GM18861 (cell line): ENCODE data around the gene SORCS1.

Experiments
- ATAC-seq: cut with Tn5 transposase; IDR thresholded peaks from one replicate; pipeline ENCODE4 v1.9.1; 2021; ENCODE audit not compliant: unreplicated experiment

The SORCS1 gene

DNA sequence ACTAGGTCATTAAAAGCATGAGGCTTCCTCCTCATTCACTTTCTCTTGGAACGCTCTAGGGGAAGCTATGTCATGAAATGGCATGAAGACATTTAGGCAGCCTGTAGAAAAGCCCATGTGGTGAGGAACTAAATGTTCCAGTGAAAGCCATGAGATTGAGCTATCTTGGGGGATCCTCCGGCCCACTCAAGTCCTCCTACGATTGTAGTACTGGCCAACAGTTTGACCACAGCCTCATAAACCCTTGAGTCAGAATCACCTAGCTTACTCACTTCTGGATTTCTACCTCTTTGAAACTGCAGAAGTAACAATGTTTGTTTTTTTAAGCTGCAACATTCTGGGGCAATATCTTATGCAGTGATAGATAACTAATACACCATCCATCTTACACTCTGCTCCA is 605.1 kb downstream of the SORCS1 start:
- ATAC-seq, result no peak

DNA sequence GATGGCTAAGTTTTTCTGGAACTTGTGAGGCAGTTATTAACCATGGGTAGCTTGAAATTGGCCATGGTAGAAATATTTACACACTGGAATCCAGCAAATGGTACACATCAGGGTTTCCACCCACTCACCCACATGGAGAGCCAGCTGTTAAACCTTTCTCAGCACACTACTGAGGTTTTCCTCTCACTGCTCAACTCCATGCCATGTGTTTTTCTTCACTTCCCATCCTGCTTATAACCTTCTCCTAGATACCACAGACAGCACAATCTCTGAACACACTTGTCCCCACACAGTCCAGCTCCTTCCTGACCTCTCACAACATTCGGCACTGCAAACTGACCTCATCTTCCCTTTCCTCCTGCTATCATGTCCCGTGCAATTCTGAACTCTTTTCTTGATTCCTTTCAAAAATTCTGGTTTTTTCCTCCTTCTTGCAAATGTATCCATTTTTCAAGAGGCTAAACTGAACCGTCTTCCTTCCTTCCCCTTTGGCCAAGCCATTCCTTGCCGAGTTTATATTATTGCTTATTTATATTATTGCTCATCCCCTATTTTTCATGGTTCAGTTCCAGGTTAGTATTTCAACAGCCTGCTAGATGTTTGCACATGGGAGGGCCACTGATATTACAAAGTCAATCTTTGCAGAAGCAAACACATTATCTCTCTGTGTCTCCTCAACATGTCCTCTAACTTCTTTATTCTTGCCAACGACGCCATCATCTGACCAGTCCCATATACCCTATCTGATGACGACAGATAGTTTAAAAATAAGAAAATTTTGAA is 606.4 kb downstream of the SORCS1 start:
- ATAC-seq, result no peak

DNA sequence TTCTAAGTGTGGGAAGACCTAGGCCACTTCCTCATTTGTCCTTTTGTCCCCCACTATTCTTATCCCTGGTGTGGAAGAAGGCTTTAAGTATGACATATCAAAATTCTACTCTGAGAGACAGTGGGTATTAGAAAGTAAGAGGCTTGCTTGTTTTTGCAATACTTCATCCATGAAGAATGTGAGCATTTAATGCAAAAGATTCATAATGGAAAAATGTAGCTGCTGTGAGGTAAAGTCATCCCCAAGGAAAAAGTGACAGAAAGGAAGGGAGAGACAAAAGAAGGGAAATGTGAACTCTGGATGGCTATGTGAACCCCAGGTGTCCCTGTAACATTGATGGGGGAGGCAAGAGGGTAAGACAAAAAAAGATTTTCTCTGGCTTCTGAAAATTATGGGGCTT is 607.5 kb downstream of the SORCS1 start:
- no peak for ATAC-seq

DNA sequence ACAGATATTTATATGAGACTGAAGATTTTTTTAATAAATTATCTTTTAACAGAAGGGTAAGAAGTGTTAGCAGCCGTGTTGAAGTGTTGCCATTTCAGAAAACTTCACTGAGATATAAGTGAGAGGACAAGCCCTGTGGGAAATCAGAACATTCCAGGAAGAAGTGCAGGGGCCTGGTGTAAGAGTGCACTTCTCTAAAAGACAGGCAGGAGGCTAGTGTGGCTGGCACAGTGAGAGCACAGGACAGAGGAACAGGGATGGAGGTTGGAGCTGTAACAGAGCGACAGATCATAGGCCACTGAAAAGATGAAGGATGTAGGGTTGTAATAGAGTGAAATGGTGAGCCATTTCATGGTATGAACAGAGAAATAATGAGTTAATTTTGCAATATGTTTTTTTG is 608.9 kb downstream of the SORCS1 start:
- ATAC-seq, result no peak

DNA sequence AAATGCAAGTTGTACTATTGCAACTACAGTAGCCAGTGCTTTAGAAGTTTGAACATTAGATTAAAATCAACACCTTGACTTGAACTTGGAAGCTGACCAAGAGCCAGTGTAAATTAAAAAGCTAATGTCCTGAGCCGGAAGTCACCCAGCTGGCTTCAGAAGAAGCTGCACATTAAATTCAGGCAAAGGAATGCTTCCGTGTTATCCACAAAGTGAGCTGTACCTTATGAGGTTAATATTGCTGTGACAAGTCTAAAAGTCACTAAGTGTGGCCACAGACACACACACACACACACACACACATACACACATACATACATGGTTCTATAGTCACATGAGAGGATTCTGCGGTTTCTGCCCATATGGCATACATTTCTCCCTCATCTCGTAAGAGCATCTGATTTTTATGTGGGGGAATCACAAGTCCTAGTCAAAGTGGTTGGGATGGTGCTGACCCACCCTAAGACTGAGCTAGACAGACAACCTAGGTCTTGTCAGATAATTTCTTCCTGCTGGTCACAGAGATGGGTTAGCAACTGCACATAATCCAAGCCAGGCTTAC is 612.9 kb downstream of the SORCS1 start:
- ATAC-seq, result no peak

DNA sequence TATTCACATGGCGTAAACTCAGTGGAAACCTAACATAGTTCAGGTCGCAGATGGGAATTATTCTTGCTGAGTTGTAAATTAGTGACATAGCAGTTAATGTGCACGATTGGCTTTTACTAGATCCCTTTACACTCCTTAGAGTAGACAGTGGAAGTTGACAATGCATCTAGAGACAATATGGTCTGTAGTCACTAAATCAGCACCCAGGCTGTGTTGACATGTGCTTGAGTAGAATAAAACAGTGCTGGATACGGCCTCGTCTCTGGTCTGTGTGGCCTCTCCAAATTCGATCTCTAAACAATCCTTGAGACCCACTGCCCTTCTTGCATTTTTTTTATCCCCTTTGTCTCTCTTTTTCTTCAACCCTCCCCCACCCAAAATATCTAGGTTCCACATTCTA is 615.7 kb downstream of the SORCS1 start:
- no peak for ATAC-seq

DNA sequence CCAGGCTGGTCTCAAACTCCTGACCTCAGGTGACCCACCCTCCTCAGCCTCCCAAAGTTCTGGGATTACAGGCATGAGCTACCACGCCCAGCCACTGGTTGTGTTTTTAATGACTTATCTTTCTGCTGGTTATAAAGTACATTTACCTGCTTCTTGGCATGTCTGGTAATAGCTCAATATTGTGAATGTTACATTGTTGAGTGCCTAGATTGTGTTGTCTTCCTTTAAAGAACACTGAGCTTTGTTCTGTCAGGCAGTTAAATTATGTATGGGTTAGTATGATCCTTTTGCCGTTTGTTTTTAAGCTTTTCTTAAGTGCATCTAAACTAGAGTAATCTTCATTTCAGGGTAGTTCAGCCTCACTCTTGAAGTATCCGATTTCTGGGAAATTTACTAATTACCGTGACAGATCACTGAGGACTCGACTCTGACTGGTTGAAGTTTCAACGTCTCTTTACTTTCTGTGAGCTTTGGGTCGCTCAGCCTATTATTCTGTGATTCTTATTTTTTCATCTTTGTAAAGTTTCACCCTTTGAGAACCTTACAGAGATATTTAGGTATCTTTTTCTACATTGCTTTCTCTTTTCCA is 617.4 kb downstream of the SORCS1 start:
- ATAC-seq, result no peak

DNA sequence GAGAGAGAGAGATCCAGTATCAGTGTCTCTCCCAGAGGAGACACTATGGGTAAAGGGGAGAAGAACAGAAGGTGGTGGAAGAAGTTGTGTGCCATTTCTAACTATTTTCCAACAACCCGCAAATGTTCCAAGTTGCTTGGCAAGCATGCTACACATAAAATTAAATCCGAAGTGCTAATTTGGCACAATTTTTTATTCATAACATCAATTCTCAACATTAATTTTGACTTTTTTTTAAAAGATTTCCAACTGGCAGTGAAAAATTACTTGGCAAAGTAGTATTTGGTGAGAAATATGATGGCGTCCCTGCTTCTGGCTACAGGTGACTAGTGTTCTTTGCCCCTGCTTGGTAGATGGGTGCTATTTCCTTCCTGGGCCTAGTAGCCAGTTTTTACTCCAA is 622.0 kb downstream of the SORCS1 start:
- no peak for ATAC-seq

DNA sequence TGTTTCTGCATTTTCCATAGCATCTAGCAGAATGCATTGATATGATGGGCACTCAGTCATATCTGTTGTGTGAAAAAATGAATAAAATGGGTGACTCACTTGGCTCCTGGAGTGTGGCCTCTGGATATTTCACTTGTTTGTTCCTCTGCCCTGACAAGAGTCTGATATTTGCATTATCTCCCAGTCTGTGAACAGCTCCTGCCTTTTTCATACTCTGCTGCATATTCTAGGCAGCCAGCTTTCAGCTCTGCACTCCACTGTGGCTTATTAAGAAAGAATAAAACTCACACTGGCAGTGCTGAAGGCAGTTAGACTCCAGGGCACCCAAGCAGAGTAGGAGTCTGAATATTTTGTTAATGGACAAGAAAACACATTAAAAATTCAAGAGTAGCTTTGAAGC is 623.9 kb downstream of the SORCS1 start:
- no peak for ATAC-seq

DNA sequence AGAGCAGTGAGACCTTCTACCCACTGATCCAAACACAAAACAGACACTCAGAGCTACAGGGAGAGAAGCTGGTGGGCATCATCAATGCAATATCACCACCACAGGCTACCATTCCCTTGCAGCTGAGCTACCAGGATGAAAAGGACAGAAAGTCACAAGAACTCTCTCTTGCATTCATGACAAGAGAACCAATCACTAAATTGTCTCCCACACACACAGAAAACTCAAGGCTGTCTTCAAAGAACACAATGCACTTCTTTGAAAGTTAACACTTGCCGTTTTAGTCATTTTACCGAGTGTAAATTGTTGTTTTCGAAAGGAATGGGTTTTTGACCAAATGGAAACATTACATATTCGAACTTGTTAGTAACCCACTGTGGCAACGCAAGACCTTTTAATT is 626.6 kb downstream of the SORCS1 start:
- no peak for ATAC-seq

DNA sequence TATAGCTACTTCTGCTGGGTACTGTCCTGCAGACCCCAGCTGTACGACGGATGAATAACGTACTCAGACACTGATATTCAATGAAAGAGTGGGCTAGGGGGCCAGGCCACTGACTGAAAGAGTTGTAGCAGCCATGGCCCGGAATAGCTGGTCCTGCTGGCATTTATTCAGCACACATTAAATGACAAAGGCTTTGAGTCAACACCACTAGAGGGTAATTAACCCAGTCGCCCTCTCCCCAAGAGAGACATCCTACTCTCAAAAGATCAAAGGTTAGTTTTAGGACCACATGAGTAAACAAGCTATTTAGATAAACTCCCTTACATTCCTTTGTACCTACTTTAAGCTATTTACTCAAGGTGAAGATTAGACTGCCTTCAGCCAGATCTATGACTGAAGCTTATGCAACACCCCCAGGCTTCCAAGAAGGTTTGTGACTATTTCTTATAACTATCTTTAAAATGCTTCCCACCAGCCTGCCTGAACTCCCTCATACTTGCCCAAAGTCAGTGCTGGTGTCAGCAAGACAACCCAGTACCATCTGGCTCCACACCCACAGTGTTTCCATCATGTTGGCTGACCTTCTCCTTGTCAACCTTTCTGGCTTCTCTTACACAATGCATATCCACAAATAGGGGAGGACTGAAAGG is 629.1 kb downstream of the SORCS1 start:
- no peak for ATAC-seq

DNA sequence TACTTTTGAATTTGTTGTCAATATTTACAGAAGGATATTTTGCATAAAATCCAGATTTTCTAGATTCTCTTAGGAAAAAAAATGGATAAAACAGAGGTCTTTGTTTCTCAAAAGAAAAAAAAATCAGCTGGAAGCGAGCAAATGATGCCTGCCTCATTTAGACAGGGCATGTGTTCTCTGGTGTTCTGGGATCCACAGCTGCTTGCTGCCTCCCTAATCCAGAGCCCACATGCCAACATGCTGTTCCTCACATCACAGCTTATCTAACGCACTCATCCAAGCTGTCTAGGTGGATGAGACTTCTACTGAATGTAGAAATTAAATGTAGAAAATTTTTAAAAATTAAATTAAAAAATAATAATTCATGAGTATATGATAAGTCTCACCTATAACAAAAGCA is 630.1 kb downstream of the SORCS1 start:
- ATAC-seq, result no peak

DNA sequence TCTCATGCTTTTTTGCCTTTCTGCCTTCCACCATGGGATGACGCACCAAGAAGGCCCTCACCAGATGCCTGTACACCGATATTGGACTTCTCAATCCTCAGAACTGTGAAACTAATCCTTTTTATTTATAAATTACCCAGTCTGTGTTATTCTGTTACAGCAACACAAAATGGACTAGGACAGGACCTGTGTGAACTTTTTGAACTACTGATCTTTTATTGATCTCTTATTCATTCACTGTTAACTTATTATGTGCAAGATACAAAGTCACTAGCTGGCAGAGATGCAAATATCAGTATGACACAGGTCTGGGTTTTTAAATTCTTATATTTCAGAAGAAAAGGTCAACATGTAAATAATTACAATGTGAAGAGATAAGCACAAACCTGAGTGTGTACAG is 635.8 kb downstream of the SORCS1 start:
- no peak for ATAC-seq

DNA sequence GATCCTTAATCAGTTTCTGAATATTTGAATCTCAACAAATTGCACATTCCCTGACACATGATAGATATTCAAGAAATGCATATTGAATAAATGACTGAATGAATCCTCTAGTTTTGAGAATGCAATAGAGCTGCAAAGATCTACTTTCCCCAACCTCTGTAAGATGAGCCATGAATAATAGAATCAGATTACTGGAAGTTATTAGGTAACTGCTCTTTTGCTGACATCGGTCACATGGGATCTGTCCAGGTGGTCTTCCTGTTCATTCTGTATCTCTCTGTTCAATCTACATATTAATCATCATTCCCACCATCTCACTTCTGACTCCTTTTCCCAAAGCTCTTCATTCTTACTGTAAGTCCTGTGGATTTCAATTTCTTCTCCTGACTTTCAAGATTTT is 638.7 kb downstream of the SORCS1 start:
- no peak for ATAC-seq
